ENCODE measurements around the gene MYOC. TPM values are rescaled to one million over a fixed set of nuclear protein-coding genes. Genes with fewer than 3 reads are reported as not detected.

The MYOC gene
- total and polyA plus RNA-seq, 8 donors, result 0.19 to 2.3 (median 0.48) TPM; not detected in 2

GRCh38 chr1:171676823-171677222 is 24.3 kb upstream of the MYOC start:
- WGBS, 2 donors, result 83 to 84% methylated on average over 2 of the region's 2 CpGs
- ATAC-seq, result no peak
- Histone ChIP-seq H3K9me3 (no peaks in the 10 kb centered on the region), H3K27ac (no peak overlapping the region), H3K36me3 (no peaks in the 10 kb centered on the region), H3K4me3 (no peak overlapping the region), H3K27me3 (no peaks in the 10 kb centered on the region), H3K4me1 (no peaks in the 10 kb centered on the region)
- FAIRE-seq, result no peak
- no peak for DNase-seq
- TF ChIP-seq CTCF (IDR thresholded peaks at IDR 0.05), result no peak
- intact Hi-C loops (cut with DNase I), result no loop called here

GRCh38 chr1:171674431-171675405 is 22.2 kb upstream of the MYOC start:
- ATAC-seq (no peak), DNase-seq (no peak), FAIRE-seq (no peak)
- H3K36me3 ChIP-seq, result no peaks in the 10 kb centered on the region
- H3K9me3 ChIP-seq, result no peaks in the 10 kb centered on the region
- no peaks in the 10 kb centered on the region for H3K27me3 ChIP-seq
- no peak for TF ChIP-seq CTCF (IDR thresholded peaks at IDR 0.05)
- H3K4me1 ChIP-seq, result no peaks in the 10 kb centered on the region
- H3K27ac ChIP-seq, result no peak overlapping the region
- H3K4me3 ChIP-seq, result no peak overlapping the region
- intact Hi-C loops (cut with DNase I), result no loop called here
- 56 to 57% methylated on average over 3 of the region's 3 CpGs for WGBS, 2 donors

DNA sequence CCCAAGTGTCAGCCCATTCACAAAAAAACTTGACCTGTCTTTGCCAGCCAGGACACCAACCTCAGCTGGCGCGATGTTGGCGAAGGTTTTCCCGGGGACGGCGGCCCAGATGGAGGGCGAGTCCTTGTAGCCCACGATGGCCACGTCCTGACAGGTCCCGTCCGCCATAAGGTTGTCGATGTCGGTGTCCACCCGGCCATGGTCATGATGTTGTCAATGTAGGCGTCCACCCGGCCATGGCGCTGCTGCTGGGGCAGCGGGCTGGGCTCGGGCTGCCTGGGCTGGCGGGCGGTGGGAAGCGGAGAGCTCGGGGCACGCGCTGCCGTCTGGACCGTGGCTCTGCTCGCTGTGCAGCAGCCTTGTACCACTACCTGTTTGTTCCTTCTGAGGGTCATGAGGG is 18.3 kb upstream of the MYOC start:
- Histone ChIP-seq H3K4me1 (no peaks in the 10 kb centered on the region), H3K4me3 (no peak overlapping the region), H3K27me3 (no peaks in the 10 kb centered on the region), H3K9me3 (no peaks in the 10 kb centered on the region), H3K27ac (no peak overlapping the region), H3K36me3 (no peaks in the 10 kb centered on the region)
- TF ChIP-seq CTCF (IDR thresholded peaks at IDR 0.05), result no peak
- ATAC-seq (no peak), FAIRE-seq (no peak), DNase-seq (peak in 1 of 6 donors; percentile 52)
- intact Hi-C loops (cut with DNase I), result no loop called here
- 91 to 95% methylated on average over 28 of the region's 28 CpGs for WGBS, 2 donors

- no peak for TF ChIP-seq CTCF (IDR thresholded peaks at IDR 0.05)
These were observed 15.9 kb upstream of the MYOC start for GRCh38 chr1:171668372-171668771.

More at GRCh38 chr1:171668372-171668771, 15.9 kb upstream of the MYOC start:
- Histone ChIP-seq H3K27me3 (no peaks in the 10 kb centered on the region), H3K27ac (no peak overlapping the region), H3K36me3 (no peaks in the 10 kb centered on the region), H3K9me3 (no peaks in the 10 kb centered on the region), H3K4me3 (no peak overlapping the region), H3K4me1 (no peaks in the 10 kb centered on the region)
- FAIRE-seq (no peak), DNase-seq (no peak), ATAC-seq (no peak)
- 75 to 92% methylated on average over 5 of the region's 5 CpGs for WGBS, 2 donors
- intact Hi-C loops (cut with DNase I), result no loop called here
